ENCODE measurements around the gene ZNF507.

DNA sequence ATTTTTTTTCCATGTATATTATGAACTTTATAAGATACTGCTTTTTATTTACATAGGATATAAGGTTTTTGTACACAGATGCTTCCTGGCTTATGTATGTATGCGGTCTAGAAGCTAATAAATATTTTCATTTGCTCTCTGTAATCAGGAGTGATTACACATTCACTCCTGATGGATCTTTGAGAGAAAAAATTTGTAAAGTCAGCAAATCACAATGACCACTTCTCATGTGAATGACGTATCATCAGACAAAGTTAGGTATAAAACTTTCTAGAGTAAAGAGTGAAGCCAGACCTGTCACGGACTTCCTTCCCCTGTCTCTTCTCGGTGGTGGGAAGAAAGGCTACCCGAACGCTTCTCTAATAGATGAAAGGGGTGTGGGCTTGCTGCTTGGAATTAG lies 91.3 kb downstream of the ZNF507 start:
- TF ChIP-seq CTCF (IDR thresholded peaks at IDR 0.05; ENCODE audit: poor library complexity): no peak
- no peak for TF ChIP-seq EZH2 (IDR thresholded peaks at IDR 0.05; ENCODE audit: borderline replicate concordance)
- TF ChIP-seq EZH2phosphoT487 (IDR thresholded peaks at IDR 0.05; ENCODE audit: low read depth, severe bottlenecking, unreplicated experiment): no peak
